SU-DHL-6 (cell line): ENCODE measurements around the gene TRPM8.

Experiments
- H2AFZ ChIP-seq: fragments of 200-600 bp; sonication (generic); 2 replicates; pipeline ENCODE4 v1.6.1; 2014; ENCODE audit warnings: low read depth, mild to moderate bottlenecking, moderate library complexity, mixed read lengths, antibody characterized with exemption, low read length; ENCODE audit not compliant: severe bottlenecking
- H3F3A ChIP-seq: fragments of 200-600 bp; shearing (Covaris generic); 2 replicates; pipeline ENCODE4 v1.6.0; 2016; ENCODE audit warnings: antibody characterized with exemption, mild to moderate bottlenecking; ENCODE audit not compliant: insufficient read depth
- H3K27ac ChIP-seq: fragments of 200-600 bp; sonication (generic); 2 replicates; pipeline ENCODE4 v1.5.1; 2016; ENCODE audit warnings: low read depth, mild to moderate bottlenecking, low read length, moderate library complexity, mixed read lengths
- H3K27me3 ChIP-seq: fragments of 200-600 bp; sonication (generic), shearing (Covaris generic); 2 replicates; pipeline ENCODE4 v1.6.0; 2014; ENCODE audit warnings: mild to moderate bottlenecking, low read length
- H3K36me3 ChIP-seq: fragments of 200-600 bp; sonication (generic); 2 replicates; pipeline ENCODE4 v1.6.1; 2014; ENCODE audit warnings: mild to moderate bottlenecking, low read length, mixed read lengths
- H3K4me2 ChIP-seq: fragments of 300-600, 200-600 bp; shearing (Covaris generic), sonication (generic); 2 replicates; pipeline ENCODE4 v1.6.0; 2014; ENCODE audit warnings: low read length, low read depth, mild to moderate bottlenecking; ENCODE audit not compliant: poor library complexity, severe bottlenecking
- H3K4me3 ChIP-seq: fragments of 200-600 bp; sonication (generic); 2 replicates; pipeline ENCODE4 v1.5.1; 2014; ENCODE audit warnings: antibody characterized with exemption, low read length, mild to moderate bottlenecking, mixed read lengths; ENCODE audit not compliant: insufficient read depth, poor library complexity, severe bottlenecking
- H3K79me2 ChIP-seq: fragments of 200-600 bp; sonication (generic); 2 replicates; pipeline ENCODE4 v1.6.1; 2014; ENCODE audit warnings: mild to moderate bottlenecking, low read length, moderate library complexity; ENCODE audit not compliant: insufficient read depth
- H3K9ac ChIP-seq: fragments of 200-600 bp; sonication (generic); 2 replicates; pipeline ENCODE4 v1.7.0; 2014; ENCODE audit warnings: mild to moderate bottlenecking, low read length
- H3K9me2 ChIP-seq: fragments of 200-600 bp; sonication (generic); replicated peaks from 2 replicates; pipeline ENCODE4 v1.6.1; 2014; ENCODE audit warnings: low read length; ENCODE audit not compliant: insufficient read depth
- H3K9me3 ChIP-seq: fragments of 200-600 bp; sonication (generic); 2 replicates; pipeline ENCODE4 v1.6.1; 2014; ENCODE audit warnings: low read length, mixed read lengths; ENCODE audit not compliant: insufficient read depth
- H4K20me1 ChIP-seq: fragments of 200-600 bp; sonication (generic); 2 replicates; pipeline ENCODE4 v1.6.1; 2014; ENCODE audit warnings: low read depth, mild to moderate bottlenecking, antibody characterized with exemption, low read length, moderate library complexity, mixed read lengths
- EZH2phosphoT487 ChIP-seq: fragments of 200-600 bp; sonication (generic), shearing (Covaris generic); conservative IDR thresholded peaks from 2 replicates; pipeline ENCODE4 v1.6.1; 2018; ENCODE audit warnings: mild to moderate bottlenecking, antibody characterized with exemption, low read length, moderate library complexity, mixed read lengths
- TF ChIP-seq, protein P1 (sequence below): fragments of 200-600 bp; sonication (generic); IDR thresholded peaks from one replicate; pipeline ENCODE4 v1.5.1; 2017; ENCODE audit warnings: antibody characterized with exemption, mild to moderate bottlenecking, low read length, moderate library complexity; ENCODE audit not compliant: insufficient read depth, poor library complexity, severe bottlenecking

TRPM8 gene

DNA sequence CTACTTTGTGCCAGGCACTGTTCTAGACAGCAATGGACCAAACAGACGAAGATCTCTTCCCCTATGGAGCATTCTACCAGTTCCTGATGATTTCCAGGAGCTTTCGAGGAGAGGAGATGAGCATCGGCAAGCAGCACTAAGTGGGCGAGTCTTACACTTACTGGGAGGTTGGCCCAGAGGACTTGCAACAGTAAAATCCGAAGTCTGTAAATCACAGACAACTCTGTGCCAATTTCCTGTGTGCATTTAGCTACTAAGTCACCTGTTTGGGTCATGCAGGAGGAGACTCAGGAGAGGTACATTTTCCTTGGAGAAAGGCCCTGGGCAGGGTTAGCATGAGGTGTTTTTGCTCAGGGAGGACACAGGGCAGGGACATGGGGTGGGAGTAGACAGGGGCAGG is 58.9 kb downstream of the TRPM8 start:
- H3K9ac ChIP-seq: no peak overlapping the region
- H3K36me3 ChIP-seq: no peaks in the 10 kb centered on the region
- H3K4me2 ChIP-seq: no peak overlapping the region
- no peak overlapping the region for H2AFZ ChIP-seq
- H3K4me3 ChIP-seq: no peak overlapping the region
- TF ChIP-seq, protein P1, sequence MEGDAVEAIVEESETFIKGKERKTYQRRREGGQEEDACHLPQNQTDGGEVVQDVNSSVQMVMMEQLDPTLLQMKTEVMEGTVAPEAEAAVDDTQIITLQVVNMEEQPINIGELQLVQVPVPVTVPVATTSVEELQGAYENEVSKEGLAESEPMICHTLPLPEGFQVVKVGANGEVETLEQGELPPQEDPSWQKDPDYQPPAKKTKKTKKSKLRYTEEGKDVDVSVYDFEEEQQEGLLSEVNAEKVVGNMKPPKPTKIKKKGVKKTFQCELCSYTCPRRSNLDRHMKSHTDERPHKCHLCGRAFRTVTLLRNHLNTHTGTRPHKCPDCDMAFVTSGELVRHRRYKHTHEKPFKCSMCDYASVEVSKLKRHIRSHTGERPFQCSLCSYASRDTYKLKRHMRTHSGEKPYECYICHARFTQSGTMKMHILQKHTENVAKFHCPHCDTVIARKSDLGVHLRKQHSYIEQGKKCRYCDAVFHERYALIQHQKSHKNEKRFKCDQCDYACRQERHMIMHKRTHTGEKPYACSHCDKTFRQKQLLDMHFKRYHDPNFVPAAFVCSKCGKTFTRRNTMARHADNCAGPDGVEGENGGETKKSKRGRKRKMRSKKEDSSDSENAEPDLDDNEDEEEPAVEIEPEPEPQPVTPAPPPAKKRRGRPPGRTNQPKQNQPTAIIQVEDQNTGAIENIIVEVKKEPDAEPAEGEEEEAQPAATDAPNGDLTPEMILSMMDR: no peak
- TF ChIP-seq EZH2phosphoT487: no peak
- H3K9me3 ChIP-seq: no peaks in the 10 kb centered on the region
- H3K27me3 ChIP-seq: no peaks in the 10 kb centered on the region
- no peak overlapping the region for H3K27ac ChIP-seq
- no peaks in the 10 kb centered on the region for H3K79me2 ChIP-seq
- H3F3A ChIP-seq: no peaks in the 10 kb centered on the region
- H3K9me2 ChIP-seq: no peaks in the 10 kb centered on the region
- H4K20me1 ChIP-seq: no peaks in the 10 kb centered on the region

DNA sequence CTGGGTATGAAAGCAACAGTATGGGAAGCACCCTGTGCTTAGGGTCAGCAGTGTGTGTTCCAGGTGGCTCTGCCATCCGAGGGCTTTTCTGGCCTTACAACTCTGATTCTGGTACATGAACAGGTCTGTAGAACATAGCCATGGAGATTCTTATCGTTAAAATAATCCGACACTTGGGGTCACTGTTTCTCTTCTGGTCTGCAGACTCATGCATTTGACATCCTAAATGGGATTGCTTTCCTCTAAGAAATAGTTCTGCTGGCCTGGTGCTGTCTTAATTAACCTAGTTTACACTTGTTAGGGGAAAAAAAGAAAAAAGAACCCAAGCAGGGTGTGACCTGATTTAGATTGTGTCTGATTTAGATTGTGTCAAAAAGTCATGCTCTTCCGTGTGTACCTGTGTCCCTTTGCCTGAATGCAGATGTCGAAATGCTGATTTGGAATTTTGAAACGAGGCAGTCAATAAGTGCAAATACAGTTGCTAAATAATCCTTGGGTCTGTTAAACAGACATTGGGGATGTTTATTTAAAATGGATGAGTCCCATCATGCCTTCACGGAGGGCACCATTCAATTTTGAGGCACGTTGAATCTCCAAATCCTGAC is 59.6 kb downstream of the TRPM8 start:
- Histone ChIP-seq H3K9me3 (no peaks in the 10 kb centered on the region), H3K27ac (no peak overlapping the region), H3K79me2 (no peaks in the 10 kb centered on the region), H3K4me2 (no peak overlapping the region), H3K9me2 (no peaks in the 10 kb centered on the region), H3K27me3 (no peaks in the 10 kb centered on the region), H3K4me3 (no peak overlapping the region), H3F3A (no peaks in the 10 kb centered on the region), H2AFZ (no peak overlapping the region), H4K20me1 (no peaks in the 10 kb centered on the region), H3K36me3 (no peaks in the 10 kb centered on the region), H3K9ac (no peak overlapping the region)
- TF ChIP-seq EZH2phosphoT487: no peak
- TF ChIP-seq, protein P1: peak; percentile 34

DNA sequence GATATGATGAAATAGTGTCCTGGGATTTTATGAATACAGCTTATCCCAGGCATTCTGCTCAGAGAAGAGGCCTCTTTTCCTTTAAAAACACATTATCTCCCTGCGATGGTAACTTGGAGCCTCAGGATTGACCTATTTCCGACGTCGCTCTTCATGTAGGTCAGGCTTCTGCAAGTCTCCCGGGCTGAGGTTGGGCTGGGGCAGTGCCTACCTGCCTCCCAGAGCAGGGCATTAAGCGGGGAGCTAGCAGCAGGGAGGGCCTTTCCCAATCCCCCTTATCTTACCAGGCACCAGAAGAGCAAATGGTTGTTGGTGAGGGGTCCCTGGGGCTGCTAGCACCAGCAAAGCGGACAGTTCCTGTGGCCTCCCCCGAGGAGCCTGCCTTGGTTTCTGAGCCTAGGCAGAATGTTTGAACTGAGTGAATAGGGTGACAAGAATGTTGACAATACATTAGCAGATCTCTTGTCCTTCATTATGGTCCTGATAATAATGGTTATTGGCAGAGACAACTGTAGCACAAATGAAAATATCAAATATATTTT is 60.2 kb downstream of the TRPM8 start:
- H4K20me1 ChIP-seq: no peaks in the 10 kb centered on the region
- H3K27me3 ChIP-seq: no peaks in the 10 kb centered on the region
- H3K79me2 ChIP-seq: no peaks in the 10 kb centered on the region
- no peaks in the 10 kb centered on the region for H3K9me2 ChIP-seq
- no peak overlapping the region for H3K27ac ChIP-seq
- H3K36me3 ChIP-seq: no peaks in the 10 kb centered on the region
- H3K9ac ChIP-seq: no peak overlapping the region
- no peak overlapping the region for H3K4me3 ChIP-seq
- no peak overlapping the region for H2AFZ ChIP-seq
- H3F3A ChIP-seq: no peaks in the 10 kb centered on the region
- H3K9me3 ChIP-seq: no peaks in the 10 kb centered on the region
- no peak for TF ChIP-seq EZH2phosphoT487
- TF ChIP-seq, protein P1: no peak
- H3K4me2 ChIP-seq: no peak overlapping the region
